ENCODE data around the gene IQSEC1. TPM values are rescaled to one million over a fixed set of nuclear protein-coding genes. Genes with fewer than 3 reads are reported as not detected.

IQSEC1 gene
- total RNA-seq, 6 experiments from 2014 or later = 21.1 to 25.1 (median 21.9) TPM

- no peaks in the 10 kb centered on the region for H3K4me1 Mint-ChIP-seq (ENCODE audit: low read depth)
- H3K9me3 Mint-ChIP-seq = no peaks in the 10 kb centered on the region
- H3K27me3 Mint-ChIP-seq (ENCODE audit: insufficient read depth) = peaks cover 36% of the 10 kb centered on the region
- H3K4me3 Mint-ChIP-seq = no peak overlapping the region
- 0 out of 2 replicates have a peak, but pooled peaks cover 5% of the 10 kb centered on the region for H3K36me3 Mint-ChIP-seq (ENCODE audit: low read depth)
- no peak for TF ChIP-seq CTCF (IDR thresholded peaks at IDR 0.05)
- no peak overlapping the region for H3K27ac Mint-ChIP-seq
- no peak for DNase-seq
Measured at GRCh38 chr3:13072239-13072599, 1.0 kb downstream of the IQSEC1 start.

GRCh38 chr3:13071695-13072094, 1.5 kb downstream of the IQSEC1 start:
- H3K36me3 Mint-ChIP-seq (ENCODE audit: low read depth) = 0 out of 2 replicates have a peak, but pooled peaks cover 5% of the 10 kb centered on the region
- DNase-seq = no peak
- H3K4me1 Mint-ChIP-seq (ENCODE audit: low read depth) = no peaks in the 10 kb centered on the region
- H3K27ac Mint-ChIP-seq = no peak overlapping the region
- peaks cover 34% of the 10 kb centered on the region for H3K27me3 Mint-ChIP-seq (ENCODE audit: insufficient read depth)
- no peak overlapping the region for H3K4me3 Mint-ChIP-seq
- no peak for TF ChIP-seq CTCF (IDR thresholded peaks at IDR 0.05)
- H3K9me3 Mint-ChIP-seq = no peaks in the 10 kb centered on the region

GRCh38 chr3:13070391-13071070, 2.7 kb downstream of the IQSEC1 start:
- H3K9me3 Mint-ChIP-seq = no peaks in the 10 kb centered on the region
- H3K4me3 Mint-ChIP-seq = no peak overlapping the region
- no peak for DNase-seq
- no peaks in the 10 kb centered on the region for H3K4me1 Mint-ChIP-seq (ENCODE audit: low read depth)
- H3K36me3 Mint-ChIP-seq (ENCODE audit: low read depth) = 0 out of 2 replicates have a peak, but pooled peaks cover 5% of the 10 kb centered on the region
- no peak overlapping the region for H3K27ac Mint-ChIP-seq
- no peak for TF ChIP-seq CTCF (IDR thresholded peaks at IDR 0.05)
- H3K27me3 Mint-ChIP-seq (ENCODE audit: insufficient read depth) = peaks cover 31% of the 10 kb centered on the region

GRCh38 chr3:13069495-13069894, 3.7 kb downstream of the IQSEC1 start:
- H3K27me3 Mint-ChIP-seq (ENCODE audit: insufficient read depth) = peaks cover 25% of the 10 kb centered on the region
- H3K9me3 Mint-ChIP-seq = no peaks in the 10 kb centered on the region
- H3K27ac Mint-ChIP-seq = no peak overlapping the region
- H3K36me3 Mint-ChIP-seq (ENCODE audit: low read depth) = 0 out of 2 replicates have a peak, but pooled peaks cover 5% of the 10 kb centered on the region
- H3K4me3 Mint-ChIP-seq = no peak overlapping the region
- TF ChIP-seq CTCF (IDR thresholded peaks at IDR 0.05) = no peak
- DNase-seq = no peak
- H3K4me1 Mint-ChIP-seq (ENCODE audit: low read depth) = no peaks in the 10 kb centered on the region

- H3K9me3 Mint-ChIP-seq = no peaks in the 10 kb centered on the region
- H3K36me3 Mint-ChIP-seq (ENCODE audit: low read depth) = no peaks in the 10 kb centered on the region
- peaks cover 14% of the 10 kb centered on the region for H3K27me3 Mint-ChIP-seq (ENCODE audit: insufficient read depth)
Measured at GRCh38 chr3:13068269-13069010, 4.8 kb downstream of the IQSEC1 start.

More at GRCh38 chr3:13068269-13069010, 4.8 kb downstream of the IQSEC1 start:
- peaks cover under 1% of the 10 kb centered on the region; the same call in 1 of the 2 replicates for H3K4me1 Mint-ChIP-seq (ENCODE audit: low read depth)
- H3K4me3 Mint-ChIP-seq = no peak overlapping the region
- peak; percentile 14; the same call in 1 of the 2 replicates for TF ChIP-seq CTCF (IDR thresholded peaks at IDR 0.05)
- no peak for DNase-seq
- H3K27ac Mint-ChIP-seq = no peak overlapping the region

Measured in HFFc6 (cell line).